Adrenal gland (tissue), 12 donors: Measurements from ENCODE around the gene THSD1. TPM values are rescaled to one million over a fixed set of nuclear protein-coding genes. Genes with fewer than 3 reads are reported as not detected.

Experiments
- DNase-seq, 7 donors: peaks; one replicate each; pipeline ENCODE4 v3.0.0-alpha.2; 2019 to 2020
- H3K27ac ChIP-seq, 5 donors: fragments of 200-600 bp; sonication (generic) in 4 of 5; 1 replicate in 3 of 5; 2 replicates in 2 of 5; pipeline versions ENCODE4 v1.5.1 to v1.8.0; 2016 to 2020; ENCODE audit warnings: mild to moderate bottlenecking in 1 of 5
- H3K27me3 ChIP-seq: fragments of 200-600 bp; 2 replicates; pipeline ENCODE4 v1.8.0; 2021
- H3K36me3 ChIP-seq, 2 donors: fragments of 200-600 bp; replicated peaks in 1 of 2; 1 replicate in 1 of 2; 2 replicates in 1 of 2; pipeline versions ENCODE4 v1.5.1 to v1.8.0; 2018 to 2022
- H3K4me1 ChIP-seq, 2 donors: fragments of 200-600 bp; replicated peaks in 1 of 2; 1 replicate in 1 of 2; 2 replicates in 1 of 2; pipeline versions ENCODE4 v1.5.1 to v1.8.0; 2018 to 2021
- H3K4me3 ChIP-seq, 4 donors: fragments of 200-600 bp; sonication (generic) in 3 of 4; one replicate each; pipeline ENCODE4 v1.5.1; 2016 to 2018
- H3K9me3 ChIP-seq, 3 donors: fragments of 200-600 bp; sonication (generic) in 1 of 3; replicated peaks in 1 of 3; 1 replicate in 2 of 3; 2 replicates in 1 of 3; pipeline versions ENCODE4 v1.5.1 to v1.8.0; 2016 to 2021
- POLR2A ChIP-seq, 2 donors: fragments of 450-650 bp; IDR thresholded peaks; one replicate each; pipeline ENCODE4 v1.6.1; 2017; ENCODE audit warnings: antibody characterized with exemption in 2 of 2, mild to moderate bottlenecking in 2 of 2, moderate library complexity in 1 of 2
- WGBS, 4 donors: extraction: QIAGEN DNeasy Blood & Tissue Kit in 2 of 4; methylation state at CpG; one replicate each; pipeline versions ENCODE4 v1.1.5 to v1.1.7; 2013 to 2017; 5-methylcytosine and 5-hydroxymethylcytosine counted together
- intact Hi-C, 2 donors: fragments of 100-400 bp; cut with DNase I; formaldehyde crosslinking; loops; one replicate each; pipeline versions ENCODE4 v1.14.1 to v1.15.0; 2022 to 2023
- polyA plus RNA-seq, 3 donors: library from polyadenylated mRNA; stranded (reverse); fragments of 200-250 nt in 2 of 3; fragments of 350-450 nt in 1 of 3; fragmentation: Illumina TruSeq in 1 of 3; extraction: RNeasy Lipid Tissue Mini Kit (QIAGEN cat#74804) in 1 of 3; gene quantifications; one replicate each; pipeline ENCODE4 v1.2.3, GENCODE V29; 2013 to 2014
- total RNA-seq, 9 donors: library from RNA; depleted of rRNA in 4 of 9; stranded (reverse); fragments of >200 nt in 4 of 9; fragments of 120-200 nt in 1 of 9; fragmentation: NEBNext Ultra II Directional in 1 of 9; extraction: Animal tissue kit (Norgen Biotek cat#: 25700) in 1 of 9; gene quantifications; one replicate each; pipeline versions ENCODE4 v1.1.0 to v1.2.4, GENCODE V29; 2013 to 2023
- TF ChIP-seq, protein P1 (sequence below), 6 experiments: fragments of 450-650 bp in 4 of 6; fragments of 200-600 bp in 2 of 6; sonication (generic) in 1 of 6; IDR thresholded peaks; 1 replicate in 5 of 6; 2 replicates in 1 of 6; pipeline versions ENCODE4 v1.5.1 to v1.8.0; 2016 to 2021; ENCODE audit warnings: antibody characterized with exemption in 6 of 6, mild to moderate bottlenecking in 2 of 6, moderate library complexity in 1 of 6
- donor health status: healthy with polysubstance abuse.
- donor health status: Bipolar disorder and iron deficiency.
- donor health status: DM: yes; HTN: yes; CAD: no.
- donor health status: DM: no; HTN: no; CAD: no.
- donor health status: DM: no; HTN: no; CAD: no.
- donor health status: DM: yes; HTN: yes; CAD: no.

Gene THSD1
- total and polyA plus RNA-seq, 12 donors = 0.95 to 6.4 (median 3.3) TPM

DNA sequence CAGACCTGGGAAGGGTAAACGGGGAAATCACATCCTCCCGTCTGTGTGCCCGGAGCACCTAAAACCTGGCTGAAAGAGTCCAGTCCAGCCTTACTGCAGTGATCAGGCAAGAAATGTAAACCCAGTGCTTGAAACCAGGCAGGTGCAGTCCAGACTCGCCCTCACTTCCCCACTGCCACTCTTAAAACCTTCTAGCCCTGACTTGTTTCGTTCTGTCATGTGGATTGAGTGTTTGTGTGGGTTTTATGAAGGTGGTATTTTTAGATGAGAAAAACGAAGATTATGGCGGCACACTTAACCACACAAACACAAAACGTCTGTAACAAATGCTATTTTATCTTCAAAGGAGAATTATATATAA, 48.5 kb upstream of the THSD1 start:
- peak overlapping the region in 2 of 4 donors; percentile 53 to 95 for H3K4me3 ChIP-seq
- peaks cover 0 to 2% of the 10 kb centered on the region in 2 donors for H3K36me3 ChIP-seq
- 0 to 10% (median 6%) methylated on average over 8 of the region's 8 CpGs for WGBS, 4 donors
- H3K4me1 ChIP-seq = peaks cover 4 to 24% of the 10 kb centered on the region in 2 donors
- no peaks in the 10 kb centered on the region for H3K9me3 ChIP-seq
- intact Hi-C loops = loop anchor here (5.0 to 10.0 kb wide), 2 partner anchors 110 to 112 kb away; no protein-coding TSS in a partner anchor
- H3K27ac ChIP-seq = peak overlapping the region in 3 of 5 donors; percentile 87 to 100 (median 92)
- H3K27me3 ChIP-seq = no peaks in the 10 kb centered on the region
- peak in 1 of 7 donors; percentile 62 for DNase-seq
- no peak for TF ChIP-seq POLR2A (IDR thresholded peaks at IDR 0.05)
- TF ChIP-seq, protein P1, sequence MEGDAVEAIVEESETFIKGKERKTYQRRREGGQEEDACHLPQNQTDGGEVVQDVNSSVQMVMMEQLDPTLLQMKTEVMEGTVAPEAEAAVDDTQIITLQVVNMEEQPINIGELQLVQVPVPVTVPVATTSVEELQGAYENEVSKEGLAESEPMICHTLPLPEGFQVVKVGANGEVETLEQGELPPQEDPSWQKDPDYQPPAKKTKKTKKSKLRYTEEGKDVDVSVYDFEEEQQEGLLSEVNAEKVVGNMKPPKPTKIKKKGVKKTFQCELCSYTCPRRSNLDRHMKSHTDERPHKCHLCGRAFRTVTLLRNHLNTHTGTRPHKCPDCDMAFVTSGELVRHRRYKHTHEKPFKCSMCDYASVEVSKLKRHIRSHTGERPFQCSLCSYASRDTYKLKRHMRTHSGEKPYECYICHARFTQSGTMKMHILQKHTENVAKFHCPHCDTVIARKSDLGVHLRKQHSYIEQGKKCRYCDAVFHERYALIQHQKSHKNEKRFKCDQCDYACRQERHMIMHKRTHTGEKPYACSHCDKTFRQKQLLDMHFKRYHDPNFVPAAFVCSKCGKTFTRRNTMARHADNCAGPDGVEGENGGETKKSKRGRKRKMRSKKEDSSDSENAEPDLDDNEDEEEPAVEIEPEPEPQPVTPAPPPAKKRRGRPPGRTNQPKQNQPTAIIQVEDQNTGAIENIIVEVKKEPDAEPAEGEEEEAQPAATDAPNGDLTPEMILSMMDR (IDR thresholded peaks at IDR 0.05) = no peak

- Histone ChIP-seq H3K36me3 (peaks cover 0 to under 1% of the 10 kb centered on the region in 2 donors), H3K27me3 (no peaks in the 10 kb centered on the region), H3K4me1 (peaks cover 11 to 31% of the 10 kb centered on the region in 2 donors), H3K27ac (no peak overlapping the region), H3K9me3 (no peaks in the 10 kb centered on the region), H3K4me3 (no peak overlapping the region)
- no peak for DNase-seq
- 79 to 90% (median 81%) methylated on average over 2 of the region's 2 CpGs for WGBS, 4 donors
- no peak for TF ChIP-seq POLR2A (IDR thresholded peaks at IDR 0.05)
- TF ChIP-seq, protein P1 (IDR thresholded peaks at IDR 0.05) = no peak
- intact Hi-C loops = loop anchor here (5.0 to 10.0 kb wide), 2 partner anchors 108 to 110 kb away; no protein-coding TSS in a partner anchor
These were observed 46.5 kb upstream of the THSD1 start for GRCh38 chr13:52452470-52452869.

DNA sequence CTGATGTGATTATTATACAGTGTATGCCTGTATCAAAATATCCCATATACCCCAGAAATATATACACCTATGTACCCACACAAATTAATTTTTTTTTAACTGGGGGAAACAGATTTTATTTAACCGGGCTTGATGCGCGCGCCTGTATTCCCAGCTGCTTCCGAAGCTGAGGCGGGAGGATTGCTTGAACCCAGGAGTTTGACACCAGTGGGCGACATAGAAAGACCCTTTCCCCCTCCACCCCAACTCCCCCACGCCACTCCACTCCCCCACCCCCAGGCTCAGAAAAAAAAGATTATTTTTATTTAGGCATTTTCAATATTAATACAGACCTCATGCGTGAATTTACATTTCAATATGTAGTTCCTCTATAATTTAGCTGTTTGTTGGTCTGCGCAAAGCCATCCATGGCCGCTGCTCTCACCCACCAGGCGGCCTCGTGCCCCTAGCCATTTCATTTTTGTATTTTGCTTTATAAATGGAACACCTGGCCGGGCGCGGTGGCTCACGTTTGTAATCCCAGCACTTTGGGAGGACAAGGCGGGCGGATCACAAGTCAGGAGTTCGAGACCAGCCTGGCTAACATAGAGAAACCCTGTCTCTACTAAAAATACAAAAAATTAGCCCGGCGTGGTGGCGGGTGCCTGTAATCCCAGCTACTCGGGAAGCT, 45.3 kb upstream of the THSD1 start:
- Histone ChIP-seq H3K27ac (no peak overlapping the region), H3K4me1 (peaks cover 11 to 25% of the 10 kb centered on the region in 2 donors), H3K27me3 (no peaks in the 10 kb centered on the region), H3K9me3 (no peaks in the 10 kb centered on the region), H3K36me3 (no peaks in the 10 kb centered on the region), H3K4me3 (no peak overlapping the region)
- intact Hi-C loops = loop anchor here (5.0 to 10.0 kb wide), 2 partner anchors 106 to 109 kb away; no protein-coding TSS in a partner anchor
- WGBS, 4 donors = 86 to 89% (median 88%) methylated on average over 24 of the region's 24 CpGs
- DNase-seq = no peak
- TF ChIP-seq POLR2A (IDR thresholded peaks at IDR 0.05) = no peak

- Histone ChIP-seq H3K4me3 (no peak overlapping the region), H3K27ac (peak overlapping the region in 2 of 5 donors; percentile 97 to 99), H3K36me3 (no peaks in the 10 kb centered on the region), H3K27me3 (no peaks in the 10 kb centered on the region), H3K4me1 (peaks cover 11 to 21% of the 10 kb centered on the region in 2 donors), H3K9me3 (no peaks in the 10 kb centered on the region)
- no peak for DNase-seq
- no peak for TF ChIP-seq POLR2A (IDR thresholded peaks at IDR 0.05)
- TF ChIP-seq, protein P1 (IDR thresholded peaks at IDR 0.05) = peak in 3 of 6 experiments; percentile 4 to 49 (median 30)
- intact Hi-C loops = loop anchor here (5.0 to 10.0 kb wide), 2 partner anchors 106 to 108 kb away; no protein-coding TSS in a partner anchor
- WGBS, 4 donors = 8 to 19% (median 10%) methylated on average over 5 to 8 of the region's 8 CpGs
These were observed 44.8 kb upstream of the THSD1 start for GRCh38 chr13:52450793-52451116.
